C4-2B (cell line): ENCODE results near the gene PARD3B.

Experiments
- CTCF ChIP-seq: fragments of 450-650 bp; conservative IDR thresholded peaks from 2 replicates; pipeline ENCODE4 v1.5.1; 2017; ENCODE audit warnings: mild to moderate bottlenecking
- ZFX ChIP-seq: fragments of 450-650 bp; IDR thresholded peaks from 2 replicates; pipeline ENCODE4 v1.6.1; 2017

DNA sequence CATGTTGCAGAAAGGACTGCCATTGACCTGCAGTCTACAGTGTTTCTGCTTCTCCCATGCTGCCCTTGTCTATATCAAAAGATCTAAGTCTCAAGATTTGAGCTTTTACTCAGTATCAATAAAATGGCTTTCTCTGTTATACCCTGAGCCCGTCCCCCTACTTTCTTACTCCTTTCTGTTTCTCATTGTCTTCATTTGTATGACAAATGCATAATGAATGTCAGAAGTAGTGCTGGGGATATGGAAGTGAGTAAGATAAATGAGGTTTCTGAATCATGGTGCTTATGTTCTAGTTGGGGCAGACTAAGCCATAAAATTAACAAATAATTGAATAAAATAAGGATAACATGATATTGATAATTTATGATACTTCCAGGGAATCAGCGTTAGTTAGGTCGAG lies 128.6 kb downstream of the PARD3B start:
- TF ChIP-seq CTCF (no peak), ZFX (no peak)
